ENCODE data around the gene SNAPC2.

DNA sequence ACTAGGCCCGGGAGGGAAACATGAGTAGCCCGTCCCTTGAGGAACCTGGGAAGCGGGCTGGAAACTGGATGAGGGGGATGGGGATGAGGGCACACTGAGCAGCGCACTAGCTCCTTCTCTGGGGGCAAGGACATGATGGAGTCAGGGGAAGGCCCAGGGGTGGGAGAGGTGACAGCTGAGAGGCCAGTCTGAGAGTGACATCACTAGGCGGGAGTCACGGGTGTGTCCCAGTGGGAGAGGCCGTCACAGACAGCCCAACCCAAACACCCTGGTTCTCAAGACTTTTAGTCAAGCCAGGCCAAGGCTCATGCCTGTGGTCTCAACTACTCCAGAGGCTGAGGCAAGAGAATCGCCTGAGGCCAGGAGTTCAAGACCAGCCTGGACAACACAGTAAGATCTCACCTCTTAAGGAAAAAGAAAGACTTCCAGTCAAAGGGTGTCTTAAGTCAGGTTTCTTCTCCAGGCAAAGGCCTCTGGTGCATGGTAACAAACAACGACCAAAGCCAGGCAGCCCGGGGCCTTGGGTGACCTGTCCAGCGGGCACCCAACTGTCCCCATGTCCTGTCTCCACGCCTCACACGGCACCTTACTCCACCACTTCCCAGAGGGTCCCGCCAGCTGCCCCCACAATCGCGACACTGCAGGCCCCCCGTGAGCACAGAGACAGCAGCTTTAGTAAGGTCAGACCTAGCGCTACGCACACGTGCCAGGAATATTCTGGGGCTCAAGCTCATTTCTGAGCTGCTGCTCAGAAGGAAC is 48.8 kb downstream of the SNAPC2 start:
- TF ChIP-seq, protein P1, sequence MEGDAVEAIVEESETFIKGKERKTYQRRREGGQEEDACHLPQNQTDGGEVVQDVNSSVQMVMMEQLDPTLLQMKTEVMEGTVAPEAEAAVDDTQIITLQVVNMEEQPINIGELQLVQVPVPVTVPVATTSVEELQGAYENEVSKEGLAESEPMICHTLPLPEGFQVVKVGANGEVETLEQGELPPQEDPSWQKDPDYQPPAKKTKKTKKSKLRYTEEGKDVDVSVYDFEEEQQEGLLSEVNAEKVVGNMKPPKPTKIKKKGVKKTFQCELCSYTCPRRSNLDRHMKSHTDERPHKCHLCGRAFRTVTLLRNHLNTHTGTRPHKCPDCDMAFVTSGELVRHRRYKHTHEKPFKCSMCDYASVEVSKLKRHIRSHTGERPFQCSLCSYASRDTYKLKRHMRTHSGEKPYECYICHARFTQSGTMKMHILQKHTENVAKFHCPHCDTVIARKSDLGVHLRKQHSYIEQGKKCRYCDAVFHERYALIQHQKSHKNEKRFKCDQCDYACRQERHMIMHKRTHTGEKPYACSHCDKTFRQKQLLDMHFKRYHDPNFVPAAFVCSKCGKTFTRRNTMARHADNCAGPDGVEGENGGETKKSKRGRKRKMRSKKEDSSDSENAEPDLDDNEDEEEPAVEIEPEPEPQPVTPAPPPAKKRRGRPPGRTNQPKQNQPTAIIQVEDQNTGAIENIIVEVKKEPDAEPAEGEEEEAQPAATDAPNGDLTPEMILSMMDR (IDR thresholded peaks at IDR 0.05): no peak
- no peak for TF ChIP-seq POLR2A (IDR thresholded peaks at IDR 0.05)

Data from thyroid gland (tissue), 4 donors.